Kasumi-1 (cell line): ENCODE results near the gene SLCO4C1.
"Not testable (repeated sequence)": the region's sequence is repeated elsewhere in the genome, so short reads cannot be mapped to it uniquely, and the experiment has no call there.

Experiments
- DNase-seq, 2 experiments: peaks; one replicate each; lab custom pipeline; 2025; lab: John Stamatoyannopoulos, UW

SLCO4C1 gene, protein sequence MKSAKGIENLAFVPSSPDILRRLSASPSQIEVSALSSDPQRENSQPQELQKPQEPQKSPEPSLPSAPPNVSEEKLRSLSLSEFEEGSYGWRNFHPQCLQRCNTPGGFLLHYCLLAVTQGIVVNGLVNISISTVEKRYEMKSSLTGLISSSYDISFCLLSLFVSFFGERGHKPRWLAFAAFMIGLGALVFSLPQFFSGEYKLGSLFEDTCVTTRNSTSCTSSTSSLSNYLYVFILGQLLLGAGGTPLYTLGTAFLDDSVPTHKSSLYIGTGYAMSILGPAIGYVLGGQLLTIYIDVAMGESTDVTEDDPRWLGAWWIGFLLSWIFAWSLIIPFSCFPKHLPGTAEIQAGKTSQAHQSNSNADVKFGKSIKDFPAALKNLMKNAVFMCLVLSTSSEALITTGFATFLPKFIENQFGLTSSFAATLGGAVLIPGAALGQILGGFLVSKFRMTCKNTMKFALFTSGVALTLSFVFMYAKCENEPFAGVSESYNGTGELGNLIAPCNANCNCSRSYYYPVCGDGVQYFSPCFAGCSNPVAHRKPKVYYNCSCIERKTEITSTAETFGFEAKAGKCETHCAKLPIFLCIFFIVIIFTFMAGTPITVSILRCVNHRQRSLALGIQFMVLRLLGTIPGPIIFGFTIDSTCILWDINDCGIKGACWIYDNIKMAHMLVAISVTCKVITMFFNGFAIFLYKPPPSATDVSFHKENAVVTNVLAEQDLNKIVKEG

GRCh38 chr5:102296178-102296817 is at the start of gene SLCO4C1:
SLCO4C1 (minus strand) TSS chr5:102296284; CDS start chr5:102296262, 22 bp downstream.
- peak; percentile 88 to 91 for DNase-seq

DNA sequence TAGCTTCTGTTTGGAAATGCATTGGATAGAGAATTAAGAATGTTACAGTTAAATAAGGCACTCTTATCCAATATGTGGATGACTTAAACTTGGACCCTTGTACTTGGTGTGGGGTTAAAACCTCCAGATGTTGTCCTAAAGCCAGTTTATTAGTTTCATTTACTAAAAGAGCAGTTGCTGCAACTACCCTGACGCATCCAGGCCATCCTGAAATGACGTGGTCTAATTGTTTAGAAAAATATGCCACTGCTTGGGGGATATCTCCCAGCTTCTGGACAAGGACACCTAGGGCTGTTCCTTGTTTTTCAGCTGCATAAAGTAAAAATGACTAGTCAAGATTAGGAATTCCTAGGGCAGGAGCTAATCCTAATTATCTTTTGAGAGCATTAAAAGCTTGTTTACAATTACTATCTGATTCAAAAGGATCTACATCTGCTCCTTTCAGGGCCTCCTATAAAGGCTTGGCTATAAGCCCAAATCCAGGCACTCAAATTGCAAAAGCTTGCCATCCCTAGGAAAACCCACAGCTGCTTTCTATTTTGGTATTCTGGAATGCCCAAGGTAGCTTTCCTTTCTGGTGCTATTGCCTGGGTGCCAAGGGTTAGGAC is 45.7 kb upstream of the SLCO4C1 start:
- DNase-seq = no peak

GRCh38 chr5:102324714-102325113 is 28.6 kb upstream of the SLCO4C1 start:
- DNase-seq = no peak

DNA sequence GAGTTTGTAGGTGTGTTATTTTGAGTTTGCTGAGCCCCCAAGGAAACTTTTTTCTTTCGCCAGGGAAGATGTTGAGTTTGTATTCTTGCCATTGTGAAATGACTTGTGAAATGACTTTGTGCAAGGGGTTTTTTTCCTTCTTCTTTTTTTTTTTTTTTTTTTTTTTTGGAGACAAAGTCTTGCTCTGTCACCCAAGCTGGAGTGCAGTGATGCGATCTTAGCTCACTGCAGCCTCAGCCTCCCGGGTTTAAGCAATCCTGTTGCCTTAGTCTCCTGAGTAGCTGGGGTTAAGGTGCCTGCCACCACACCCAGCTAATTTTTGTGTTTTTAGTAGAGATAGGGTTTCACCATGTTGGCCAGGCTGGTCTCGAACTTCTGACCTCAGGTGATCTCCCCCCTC is 22.7 kb upstream of the SLCO4C1 start:
- not testable (repeated sequence) for DNase-seq

DNA sequence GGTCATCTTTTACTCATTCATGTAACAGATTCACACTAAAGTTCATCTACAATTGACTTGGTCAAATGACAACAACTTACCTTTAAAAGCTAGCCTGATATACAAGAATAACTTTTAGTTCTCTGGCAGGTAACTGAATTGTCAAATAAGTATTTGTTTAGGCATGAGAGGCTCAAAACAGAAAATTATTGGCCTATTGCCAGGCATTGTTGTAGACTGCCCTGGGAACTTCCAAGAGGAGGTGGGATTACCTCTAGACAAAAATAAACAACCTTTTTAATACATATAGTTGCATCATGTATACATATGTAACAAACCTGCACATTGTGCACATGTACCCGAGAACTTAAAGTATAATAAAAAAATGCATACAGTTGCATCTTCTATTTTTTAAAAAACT is 18.2 kb upstream of the SLCO4C1 start:
- no peak for DNase-seq

DNA sequence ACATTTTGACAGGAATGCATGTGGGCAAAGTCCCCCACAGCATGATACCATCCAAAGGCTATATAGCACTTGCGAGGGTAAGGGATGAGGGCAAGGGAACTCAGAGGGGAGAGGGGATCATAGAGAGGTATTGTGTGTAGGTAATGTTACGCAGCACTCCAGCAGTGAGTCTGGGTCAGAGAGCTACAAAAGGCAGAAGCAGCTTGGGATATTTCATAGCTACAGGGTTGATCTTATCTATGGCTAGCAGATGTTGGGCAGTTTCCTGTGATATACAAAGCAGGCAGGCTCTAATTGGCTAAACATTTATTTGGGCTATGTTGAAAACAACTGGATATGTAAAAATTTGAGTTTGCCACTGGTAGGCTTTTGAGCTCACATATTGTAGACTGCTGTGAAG is 17.8 kb upstream of the SLCO4C1 start:
- DNase-seq = peak; percentile 50 to 55

DNA sequence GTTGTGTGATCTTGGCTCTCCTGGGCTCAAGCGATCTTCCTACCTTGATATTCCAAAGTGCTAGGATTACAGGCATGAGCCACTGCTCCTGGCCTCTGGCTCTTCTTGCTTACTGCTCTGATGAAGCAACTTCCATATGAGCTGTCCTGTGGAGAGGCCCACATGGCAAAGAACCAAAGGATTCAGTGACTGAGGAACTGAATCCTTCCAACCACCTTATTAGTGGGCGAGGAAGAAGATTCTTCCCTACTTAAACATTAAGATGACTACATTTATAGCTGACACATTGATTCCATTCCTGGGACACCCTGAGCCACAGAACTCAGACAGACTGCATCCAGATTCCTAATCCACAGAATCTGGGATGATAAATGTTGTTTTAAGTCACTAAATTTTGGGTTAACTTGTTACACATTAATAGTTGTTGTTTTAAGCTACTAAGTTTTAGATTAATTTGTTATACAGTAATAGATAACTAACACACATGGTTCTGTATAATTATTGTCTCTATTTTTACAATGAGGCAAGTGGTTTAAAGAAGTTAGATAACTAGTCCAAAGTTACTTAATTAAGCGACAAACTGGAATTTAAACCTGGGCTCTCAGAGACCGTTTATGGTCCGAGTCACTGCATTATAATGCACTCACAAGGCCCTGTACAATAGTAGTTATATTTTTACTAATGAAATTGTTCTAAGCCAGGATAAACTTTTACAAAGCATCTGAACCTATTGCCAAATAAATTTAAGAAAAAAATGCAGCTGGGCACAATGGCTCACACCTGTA is 16.7 kb upstream of the SLCO4C1 start:
- DNase-seq = peak in 1 of 2 experiments; percentile 4

- DNase-seq = no peak
Measured at GRCh38 chr5:102309586-102309985, 13.5 kb upstream of the SLCO4C1 start.

- no peak for DNase-seq
Measured at GRCh38 chr5:102307232-102307631, 11.1 kb upstream of the SLCO4C1 start.

- DNase-seq = no peak
Measured at GRCh38 chr5:102306121-102306520, 10.0 kb upstream of the SLCO4C1 start.

DNA sequence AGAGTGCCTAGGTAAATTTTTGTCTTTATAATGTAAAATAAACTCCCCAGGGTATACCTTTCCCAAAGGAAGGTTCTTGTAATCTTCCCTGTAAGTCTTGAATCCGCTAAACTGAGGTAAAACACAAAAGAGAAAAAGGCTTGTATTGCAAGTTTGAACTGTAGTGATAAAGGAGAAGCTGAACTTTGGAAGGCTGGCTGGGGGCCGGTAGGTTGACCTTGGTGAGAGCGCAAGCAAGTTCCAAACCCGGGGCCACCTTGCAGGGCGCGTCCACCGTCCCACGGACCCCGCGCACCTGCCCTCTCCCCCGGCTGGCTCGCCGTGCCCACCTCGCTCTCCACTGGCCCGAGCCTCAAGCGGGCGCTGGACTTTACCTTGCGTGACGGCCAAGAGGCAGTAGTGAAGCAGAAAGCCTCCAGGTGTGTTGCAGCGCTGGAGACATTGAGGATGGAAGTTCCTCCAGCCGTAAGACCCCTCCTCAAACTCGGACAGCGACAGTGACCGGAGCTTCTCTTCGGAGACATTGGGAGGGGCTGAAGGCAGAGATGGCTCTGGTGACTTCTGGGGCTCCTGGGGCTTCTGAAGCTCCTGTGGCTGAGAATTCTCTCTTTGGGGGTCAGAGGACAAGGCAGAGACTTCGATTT is 428 bp downstream of the SLCO4C1 start:
- no peak for DNase-seq

GRCh38 chr5:102294886-102295395 is 1.1 kb downstream of the SLCO4C1 start:
- DNase-seq = no peak

GRCh38 chr5:102290004-102290403 is 6.1 kb downstream of the SLCO4C1 start:
- no peak for DNase-seq

- DNase-seq = no peak
Measured at GRCh38 chr5:102289251-102289899, 6.7 kb downstream of the SLCO4C1 start.

DNA sequence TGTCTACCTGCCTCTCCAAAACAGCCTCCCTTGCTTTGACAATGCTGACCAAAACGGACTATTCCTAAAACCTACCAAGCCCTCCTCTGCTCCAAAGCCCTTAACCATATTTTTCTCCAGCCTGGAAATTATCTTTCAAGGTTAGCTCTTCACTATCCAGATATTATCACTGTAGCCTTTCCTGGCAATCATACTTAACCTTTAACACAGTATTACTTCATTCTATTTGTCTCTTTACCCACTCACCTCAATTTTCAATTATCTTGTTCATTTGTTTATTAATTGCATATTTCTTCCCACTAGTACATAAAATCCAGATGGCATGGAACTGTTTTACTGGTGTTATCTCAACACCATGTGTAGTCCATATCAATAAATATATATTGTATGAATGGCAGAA is 7.5 kb downstream of the SLCO4C1 start:
- DNase-seq = no peak

- peak; percentile 48 to 59 for DNase-seq
Measured at GRCh38 chr5:102286476-102286875, 9.6 kb downstream of the SLCO4C1 start.

DNA sequence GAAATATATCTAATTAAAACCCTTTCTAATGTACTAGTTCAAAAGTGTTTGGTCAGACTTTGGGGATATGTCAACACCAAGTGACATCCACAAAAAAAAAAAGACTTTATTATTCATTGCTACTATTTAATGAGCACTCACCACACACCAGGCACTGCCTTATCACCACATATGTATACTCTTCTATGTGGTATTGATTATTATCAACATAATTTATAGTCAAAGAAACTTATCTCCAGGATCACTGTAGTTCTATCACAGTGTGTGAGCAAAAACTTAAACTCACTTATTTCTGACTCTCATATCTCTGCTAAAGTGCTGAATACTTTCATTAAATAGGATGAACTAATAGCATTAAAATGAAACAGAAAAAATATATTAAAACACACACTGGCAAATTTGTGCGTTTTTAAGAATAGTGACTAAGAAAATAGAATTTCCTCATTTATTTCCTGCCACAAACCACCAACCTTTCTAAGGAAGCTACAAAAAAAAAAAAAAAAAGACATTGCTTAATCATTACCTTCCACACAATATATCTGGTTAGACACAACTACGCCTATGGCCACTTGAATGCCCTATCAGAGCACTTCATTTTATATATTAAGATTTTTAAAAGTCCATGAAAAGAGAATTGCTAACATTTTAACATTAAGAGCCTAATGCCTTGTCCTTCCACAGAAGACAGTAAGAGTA is 12.8 kb downstream of the SLCO4C1 start:
- peak; percentile 66 to 74 for DNase-seq

- DNase-seq = no peak
Measured at GRCh38 chr5:102279711-102280110, 16.4 kb downstream of the SLCO4C1 start.

- peak; percentile 16 to 36 for DNase-seq
Measured at GRCh38 chr5:102278231-102278630, 17.9 kb downstream of the SLCO4C1 start.

- peak; percentile 36 to 48 for DNase-seq
Measured at GRCh38 chr5:102277144-102277543, 18.9 kb downstream of the SLCO4C1 start.
